CD4-positive, alpha-beta T cell treated with Interleukin-6 at 100 ng/mL for 8 hours (primary cell): ENCODE data around the gene EED.
"Not testable (repeated sequence)": the region's sequence is repeated elsewhere in the genome, so short reads cannot be mapped to it uniquely, and the experiment has no call there.

Source experiments
- DNase-seq: peaks from one replicate; pipeline ENCODE4 v3.0.0-alpha.2; 2020; ENCODE audit warnings: mixed read lengths, low spot score

EED gene

DNA sequence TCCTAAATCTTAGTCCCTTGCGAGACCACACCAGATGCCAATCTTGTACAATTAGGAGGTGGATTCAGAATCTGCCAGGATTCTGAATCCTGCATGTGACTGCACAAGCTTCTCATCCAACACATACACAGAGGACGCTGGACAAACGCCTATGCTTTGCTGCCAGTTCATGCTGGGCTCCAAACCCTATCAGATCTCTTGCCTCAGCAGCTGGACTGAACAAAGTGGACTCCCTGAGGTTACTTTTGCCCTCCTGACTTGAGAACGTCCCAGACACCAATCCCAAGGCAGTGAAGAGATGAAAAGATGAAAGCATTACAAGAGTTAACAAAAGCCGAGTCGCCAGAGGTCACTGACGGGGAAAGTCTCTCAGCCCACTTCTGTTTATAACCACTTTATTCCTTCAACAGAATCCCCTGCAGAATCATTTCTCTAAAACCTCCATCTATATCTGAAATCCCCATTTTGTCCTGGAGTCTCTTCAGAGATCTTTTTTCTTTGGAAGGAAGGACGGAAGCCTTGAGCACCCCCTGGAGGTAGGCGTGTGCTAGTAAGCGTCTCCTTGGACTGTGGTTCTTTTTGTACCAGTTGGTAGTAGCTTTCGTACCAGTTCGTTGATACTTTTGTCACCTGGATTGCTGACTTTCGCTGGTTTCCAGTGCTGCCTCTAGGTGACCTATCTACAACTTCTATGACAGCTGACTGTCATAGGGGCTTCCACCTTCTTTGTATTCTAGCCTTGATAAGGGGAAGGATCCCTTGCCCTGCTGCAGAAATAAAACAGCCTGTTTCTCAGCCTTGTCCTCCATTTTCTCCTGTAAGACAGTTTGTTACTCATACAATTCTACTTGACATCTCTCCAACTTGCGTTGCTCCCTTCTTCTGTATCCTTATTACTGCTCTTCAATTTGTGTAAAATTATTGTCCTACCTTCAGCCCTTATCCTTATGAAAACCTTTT is 26.1 kb upstream of the EED start:
- DNase-seq, result peak; percentile 55

DNA sequence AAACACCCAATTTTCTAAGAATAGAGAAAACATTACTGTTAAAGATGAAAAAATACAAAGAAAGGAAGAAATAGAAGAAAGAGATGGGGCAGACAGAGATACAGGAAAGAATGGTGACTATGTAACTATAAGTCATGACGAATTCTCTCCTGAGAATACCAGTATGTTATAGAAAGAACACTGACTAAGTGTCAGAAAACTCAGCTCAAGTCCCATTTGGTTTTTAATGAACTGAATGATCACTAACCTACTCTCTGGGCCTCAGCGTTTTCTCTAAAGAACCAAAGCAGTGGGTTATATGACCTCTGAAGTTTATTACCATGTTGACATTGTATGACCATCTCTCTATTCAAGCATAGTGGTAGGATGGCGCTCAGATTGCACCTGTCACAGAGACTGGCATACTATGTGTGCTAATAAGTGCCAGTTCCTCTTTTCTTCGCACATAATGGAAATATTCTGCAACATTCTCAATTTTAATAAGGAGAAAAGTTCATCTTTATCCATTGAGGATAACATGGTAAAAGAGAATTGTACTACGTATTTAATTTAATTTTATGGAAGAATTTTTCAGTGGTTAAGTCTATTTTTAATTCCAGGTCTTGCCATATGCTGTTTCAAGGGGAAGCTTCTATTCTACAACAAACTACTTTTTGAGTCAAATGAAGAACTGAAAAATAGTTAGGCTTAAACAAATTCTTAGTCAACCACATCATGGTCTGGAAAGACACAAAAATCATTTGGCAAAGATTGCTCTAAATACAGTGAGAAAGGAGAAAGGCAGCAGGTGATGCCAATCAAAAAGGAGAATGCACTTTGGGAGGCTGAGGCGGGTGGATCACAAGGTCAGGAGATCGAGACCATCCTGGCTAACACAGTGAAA is 25.0 kb upstream of the EED start:
- no peak for DNase-seq

DNA sequence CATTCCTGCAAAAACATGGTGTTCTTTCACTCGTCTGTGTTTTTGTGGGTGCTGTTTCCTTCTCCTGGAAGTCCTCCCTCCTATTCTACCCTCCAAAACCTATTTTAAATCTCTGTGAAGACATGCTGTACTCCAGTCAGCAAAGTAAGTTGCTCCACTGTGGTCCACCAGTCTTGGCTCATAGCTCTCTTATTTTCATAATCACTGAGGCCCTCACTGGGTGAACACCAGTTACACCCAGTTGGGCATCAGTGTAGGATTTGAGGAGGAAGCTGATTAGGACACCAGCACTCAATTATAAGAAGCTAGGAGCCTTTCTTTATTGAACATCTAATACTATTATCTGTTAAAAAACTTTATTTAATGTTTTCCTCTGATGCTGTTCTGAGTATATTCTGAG is 23.9 kb upstream of the EED start:
- DNase-seq, result no peak

DNA sequence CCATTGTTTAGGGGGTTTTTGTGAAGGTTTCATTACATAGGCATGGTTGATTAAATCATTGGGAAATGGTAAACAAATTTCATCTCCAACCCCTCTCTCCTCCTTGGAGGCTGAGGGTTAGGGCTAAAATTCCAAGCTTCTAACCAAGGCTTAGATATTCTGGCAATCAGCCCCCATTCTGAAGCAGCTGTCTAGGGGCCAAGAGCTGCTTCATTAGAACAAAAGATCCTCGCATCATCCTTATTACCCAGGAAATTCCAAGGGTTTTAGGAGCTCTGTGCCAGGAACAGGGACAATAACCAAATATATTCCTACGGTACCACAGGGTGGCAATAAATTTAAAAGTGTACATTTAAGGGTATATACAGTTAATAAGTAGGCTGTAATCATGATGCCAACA is 22.5 kb upstream of the EED start:
- DNase-seq, result no peak

DNA sequence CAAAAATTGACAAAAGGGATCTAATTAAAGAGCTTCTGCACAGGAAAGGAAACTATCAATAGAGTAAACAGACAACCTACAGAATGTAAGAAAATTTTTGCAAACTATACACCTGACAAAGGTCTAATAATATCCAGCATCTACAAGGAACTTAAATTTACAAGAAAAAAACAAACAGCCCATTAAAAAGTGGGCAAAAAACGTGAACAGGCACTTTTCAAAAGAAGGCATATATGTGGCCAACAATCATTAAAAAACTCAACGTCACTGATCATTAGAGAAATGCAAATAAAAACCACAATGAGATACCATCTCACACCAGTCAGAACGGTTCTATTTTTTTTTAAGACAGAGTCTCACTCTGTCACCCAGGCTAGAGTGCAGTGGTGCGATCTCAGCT is 20.0 kb upstream of the EED start:
- DNase-seq, result not testable (repeated sequence)

DNA sequence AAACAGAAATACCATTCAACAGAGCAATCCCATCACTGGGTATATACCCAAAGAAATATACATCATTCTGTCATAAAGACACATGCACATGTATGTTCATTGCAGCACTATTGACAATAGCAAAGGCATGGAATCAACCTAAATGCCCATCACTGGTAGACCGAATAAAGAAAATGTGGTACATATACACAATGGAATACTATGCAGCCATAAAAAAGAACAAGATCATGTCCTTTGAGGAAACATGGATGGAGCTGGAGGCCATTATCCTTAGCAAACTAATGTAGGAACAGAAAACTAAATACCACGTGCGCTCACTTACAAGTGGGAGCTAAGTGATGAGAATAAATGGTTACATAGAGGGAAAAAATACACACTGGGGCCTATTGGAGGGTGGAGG is 19.2 kb upstream of the EED start:
- DNase-seq, result not testable (repeated sequence)

DNA sequence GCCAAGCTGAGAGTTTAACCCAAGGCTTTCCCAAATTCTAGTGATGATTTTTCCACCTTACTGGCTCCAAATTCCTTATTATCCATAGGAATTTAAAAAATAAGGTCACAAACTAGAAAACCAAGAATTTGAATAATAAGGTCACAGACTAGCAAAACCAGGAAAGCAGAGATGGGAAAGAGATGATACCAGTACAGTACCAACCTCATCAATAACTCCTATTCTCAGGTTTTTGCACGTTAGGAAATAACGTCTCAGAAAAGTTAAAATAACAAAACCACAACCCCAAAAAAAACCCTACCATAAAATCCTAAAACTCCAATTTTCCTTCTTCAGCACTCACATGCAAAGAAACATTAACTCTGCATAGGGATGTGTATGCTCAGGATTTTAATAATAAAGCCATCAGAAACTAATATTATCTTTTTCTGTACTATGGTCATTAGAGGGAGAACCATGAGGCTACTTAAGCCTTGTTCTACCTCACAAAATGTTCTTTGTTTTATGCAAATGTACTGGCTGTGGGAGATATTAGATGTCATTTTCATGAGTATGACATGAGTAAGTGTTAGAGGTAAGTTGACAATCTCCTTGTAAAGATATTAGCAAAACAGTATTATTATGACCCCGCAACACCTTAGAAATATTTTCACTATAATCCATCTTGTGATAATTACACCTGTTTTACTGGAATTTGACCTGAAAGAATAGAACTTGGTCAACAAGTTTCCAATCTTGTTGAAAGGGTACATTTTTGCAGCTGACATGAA is 16.1 kb upstream of the EED start:
- no peak for DNase-seq

DNA sequence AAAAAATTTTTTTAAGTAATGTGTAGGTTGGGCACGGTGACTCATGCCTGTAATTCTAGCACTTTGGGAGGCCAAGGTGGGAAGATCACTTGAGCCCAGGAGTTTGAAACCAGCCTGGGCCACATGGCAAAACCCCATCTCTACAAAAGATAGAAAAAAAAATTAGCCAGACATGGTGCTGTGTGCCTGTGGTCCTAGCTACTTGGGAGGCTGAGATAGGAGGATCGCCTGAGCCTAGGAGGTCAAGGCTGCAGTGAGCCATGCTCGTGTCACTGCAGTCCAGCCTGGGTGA is 15.6 kb upstream of the EED start:
- DNase-seq, result not testable (repeated sequence)

DNA sequence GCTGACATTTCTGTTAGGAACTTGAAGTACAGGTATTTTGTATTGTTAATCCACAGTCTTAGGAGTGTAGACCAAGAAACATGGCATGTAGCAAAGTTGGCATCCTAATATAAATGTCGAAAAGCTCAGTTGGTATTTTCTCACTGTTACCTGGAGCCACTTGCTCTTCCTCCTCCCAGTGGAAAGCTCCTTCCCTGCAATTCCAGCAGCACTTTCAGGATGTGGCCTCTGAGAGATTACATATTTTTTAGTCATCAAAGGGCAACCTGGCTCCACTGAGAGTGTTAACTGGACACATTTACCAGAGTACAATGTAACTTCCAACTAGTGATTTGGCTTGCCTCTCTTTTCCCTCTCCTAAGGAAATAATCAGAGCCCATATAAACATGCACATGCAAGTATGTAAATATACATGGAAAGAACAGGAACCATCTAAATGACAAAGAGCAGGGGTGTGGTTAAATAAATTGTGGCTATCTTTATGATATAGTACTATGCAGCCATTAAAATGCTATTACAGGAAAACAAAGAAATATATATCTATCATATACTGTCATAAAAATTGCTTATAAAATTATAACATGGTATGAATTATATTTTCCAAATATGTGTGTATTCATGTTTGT is 14.3 kb upstream of the EED start:
- DNase-seq, result no peak

DNA sequence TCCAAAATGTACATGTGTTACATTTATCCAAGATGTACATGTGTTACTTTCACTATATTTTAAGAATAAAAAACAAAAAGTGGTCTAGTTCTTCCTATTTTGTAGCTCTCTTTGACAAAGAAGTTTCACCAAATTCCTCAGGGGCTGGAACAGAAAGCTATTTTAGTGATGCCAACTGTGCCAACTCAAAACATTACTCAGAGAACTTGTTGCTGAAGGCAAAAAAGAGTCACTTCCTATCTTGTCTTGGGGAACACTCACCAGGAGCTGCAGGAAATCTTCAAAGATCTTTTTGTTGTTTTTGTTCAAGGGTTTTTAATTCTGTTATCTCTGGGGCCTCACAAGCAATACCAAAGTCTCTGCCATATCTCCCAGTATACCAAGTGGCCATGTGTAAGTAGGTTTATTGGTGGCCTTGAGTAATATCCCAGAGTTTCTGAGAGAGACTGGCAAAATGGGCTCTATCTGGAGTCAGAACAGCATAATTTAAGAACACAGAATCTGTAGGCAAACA is 13.6 kb upstream of the EED start:
- no peak for DNase-seq

DNA sequence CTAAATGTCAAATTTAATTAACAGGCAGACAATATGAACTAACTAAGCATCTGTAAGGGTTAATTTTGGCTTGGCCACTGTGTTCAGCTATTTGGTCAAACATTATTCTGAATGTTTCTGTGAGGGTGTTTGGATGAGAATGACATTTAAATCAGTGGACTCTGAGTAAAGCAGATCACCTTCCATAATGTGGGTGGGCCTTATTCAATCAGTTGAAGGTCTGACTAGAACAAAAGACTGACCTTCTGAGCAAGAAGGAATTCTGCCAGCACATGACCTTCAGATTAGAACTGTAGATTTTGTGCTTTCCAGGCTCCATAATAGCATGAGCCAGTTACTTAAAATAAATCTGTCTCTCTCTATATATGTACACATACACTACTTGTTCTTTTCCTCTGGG is 12.0 kb upstream of the EED start:
- DNase-seq, result no peak

DNA sequence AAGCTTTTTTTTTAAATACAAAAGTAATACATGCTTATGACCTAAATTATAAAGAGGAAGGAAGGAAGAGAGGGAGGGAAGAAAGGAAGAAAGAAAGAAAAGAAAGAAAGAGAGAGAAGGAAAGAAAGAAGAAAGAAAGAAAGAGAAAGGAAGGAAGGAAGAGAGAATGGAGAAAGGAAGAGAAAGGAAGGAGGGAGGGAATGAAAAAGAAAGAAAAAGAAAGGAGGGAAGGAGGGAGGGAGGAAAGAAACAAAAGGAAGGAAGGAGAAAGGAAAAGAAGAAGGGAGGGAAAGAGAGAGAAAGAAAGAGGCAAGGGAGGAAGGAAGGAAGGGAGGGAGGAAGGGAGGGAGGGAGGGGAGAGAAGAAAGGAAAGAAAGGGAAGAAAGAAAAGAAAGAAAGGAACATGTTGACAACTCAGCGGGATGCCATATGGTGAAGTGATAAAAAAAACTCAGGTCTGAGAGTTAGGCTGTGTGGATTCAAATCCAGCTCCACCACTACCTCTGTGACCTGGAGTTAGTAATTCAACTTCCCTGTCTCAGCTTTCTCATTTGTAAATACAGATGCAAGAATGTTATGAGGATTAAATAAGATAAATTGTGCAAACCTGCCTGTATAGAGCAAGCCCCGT is 9.6 kb upstream of the EED start:
- no peak for DNase-seq

DNA sequence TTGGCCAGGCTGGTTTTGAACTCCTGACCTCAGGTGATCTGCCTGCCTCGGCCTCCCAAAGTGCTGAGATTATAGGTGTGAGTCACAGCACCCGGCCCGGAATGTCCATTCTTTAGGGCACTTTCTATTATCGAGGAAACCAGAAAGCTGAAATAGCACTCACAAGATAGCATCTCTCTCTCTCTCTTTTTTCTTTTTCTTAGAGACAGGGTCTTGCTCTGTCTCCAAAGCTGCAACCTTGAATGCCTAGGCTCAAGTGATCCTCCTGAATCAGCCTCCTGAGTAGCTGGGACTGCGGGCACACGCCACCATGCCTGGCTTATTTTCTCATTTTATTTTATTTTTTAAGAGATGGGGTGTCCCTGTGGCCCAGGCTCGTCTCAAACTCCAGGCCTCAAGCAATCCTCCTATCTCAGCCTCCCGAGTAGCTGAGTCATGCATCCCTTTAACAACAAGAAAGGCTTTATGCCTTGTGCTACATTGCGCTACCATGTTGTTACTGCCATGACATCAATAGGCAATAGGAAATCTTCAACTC is 7.2 kb upstream of the EED start:
- DNase-seq, result no peak

DNA sequence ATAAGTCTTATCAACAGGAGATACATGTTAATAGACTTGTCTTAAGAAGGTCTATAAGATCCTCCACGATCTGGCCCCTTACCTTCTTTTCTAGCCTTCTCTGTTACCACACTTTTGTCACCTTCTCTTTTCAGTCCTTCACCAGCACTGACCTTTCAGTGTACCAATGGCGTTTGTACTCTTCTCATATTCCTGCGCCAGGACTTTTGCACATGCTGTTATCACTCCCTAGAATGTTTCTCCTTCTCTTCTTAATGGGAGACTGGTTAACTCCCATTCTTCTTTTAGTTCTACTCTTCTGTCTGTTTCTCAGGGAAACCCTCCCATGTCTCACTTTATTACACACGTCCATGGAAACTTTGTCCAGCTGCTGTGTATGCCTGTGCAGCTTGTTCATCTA is 4.4 kb upstream of the EED start:
- no peak for DNase-seq

DNA sequence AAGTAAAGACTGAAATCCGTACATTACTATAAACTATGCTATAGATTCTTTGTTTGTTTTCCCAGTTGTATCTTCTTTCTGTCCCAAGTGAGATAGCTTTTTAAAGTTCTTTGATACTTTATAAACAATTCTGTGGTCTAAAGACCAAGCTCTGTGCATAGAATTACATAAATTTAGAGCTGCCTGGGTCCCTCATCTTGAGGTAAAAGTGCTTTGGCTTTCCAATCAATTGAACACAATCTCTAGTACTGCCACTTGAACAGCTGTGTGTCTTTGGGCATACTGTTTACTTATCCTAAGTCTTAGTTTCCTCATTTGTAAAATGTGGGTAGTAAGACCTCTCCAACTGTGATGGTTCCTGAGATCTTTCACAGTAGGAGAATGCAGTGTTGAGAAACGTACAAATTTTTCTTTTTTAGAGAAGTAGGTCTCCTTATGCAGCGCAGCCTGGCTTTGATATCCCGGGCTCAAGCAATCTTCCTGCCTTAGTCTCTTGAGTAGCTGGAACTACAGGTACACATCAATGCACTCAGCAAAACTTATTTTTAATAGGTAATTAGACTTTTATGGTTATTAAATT is 2.5 kb upstream of the EED start:
- no peak for DNase-seq

DNA sequence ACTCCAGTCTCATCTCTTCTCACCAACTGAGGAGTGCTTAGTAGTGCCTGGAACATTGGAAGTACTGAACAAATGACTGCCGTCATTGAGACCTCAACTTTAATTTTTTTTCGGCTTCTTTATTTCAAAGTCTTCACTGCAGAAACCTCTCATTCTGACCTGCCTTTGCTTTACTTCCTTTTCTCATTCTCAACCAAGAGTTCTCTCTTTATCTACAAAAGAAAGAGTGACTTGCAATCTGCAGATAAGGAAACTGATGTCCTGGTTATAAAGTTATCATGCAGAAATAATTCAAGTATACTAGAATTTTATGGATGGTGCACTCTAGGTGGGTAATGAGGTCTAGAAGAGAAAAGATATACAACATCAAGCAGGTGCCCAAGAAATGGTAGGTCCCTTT is 1.2 kb upstream of the EED start:
- DNase-seq, result no peak

DNA sequence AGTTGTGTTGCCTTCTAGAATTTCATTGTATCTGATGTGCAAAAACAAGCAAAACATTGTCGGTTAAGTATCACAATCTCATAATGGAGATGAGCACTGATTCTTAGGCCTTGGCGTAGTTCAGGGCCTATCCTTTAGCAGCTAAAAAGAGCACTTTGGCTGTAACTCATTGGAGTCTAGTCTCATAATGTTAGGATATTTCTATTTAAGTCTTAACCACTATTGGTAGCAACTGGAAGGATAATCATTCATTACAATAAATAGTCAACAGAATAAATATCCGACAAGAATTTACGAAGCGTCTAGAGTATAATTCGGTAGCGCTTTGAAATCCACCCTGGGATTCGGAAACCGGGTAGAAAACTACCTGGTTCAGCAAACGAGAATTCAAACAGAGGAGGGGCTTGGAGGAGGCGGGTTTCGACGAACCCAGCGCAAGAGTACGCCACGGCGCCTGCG is 461 bp upstream of the EED start:
- DNase-seq, result peak; percentile 90

DNA sequence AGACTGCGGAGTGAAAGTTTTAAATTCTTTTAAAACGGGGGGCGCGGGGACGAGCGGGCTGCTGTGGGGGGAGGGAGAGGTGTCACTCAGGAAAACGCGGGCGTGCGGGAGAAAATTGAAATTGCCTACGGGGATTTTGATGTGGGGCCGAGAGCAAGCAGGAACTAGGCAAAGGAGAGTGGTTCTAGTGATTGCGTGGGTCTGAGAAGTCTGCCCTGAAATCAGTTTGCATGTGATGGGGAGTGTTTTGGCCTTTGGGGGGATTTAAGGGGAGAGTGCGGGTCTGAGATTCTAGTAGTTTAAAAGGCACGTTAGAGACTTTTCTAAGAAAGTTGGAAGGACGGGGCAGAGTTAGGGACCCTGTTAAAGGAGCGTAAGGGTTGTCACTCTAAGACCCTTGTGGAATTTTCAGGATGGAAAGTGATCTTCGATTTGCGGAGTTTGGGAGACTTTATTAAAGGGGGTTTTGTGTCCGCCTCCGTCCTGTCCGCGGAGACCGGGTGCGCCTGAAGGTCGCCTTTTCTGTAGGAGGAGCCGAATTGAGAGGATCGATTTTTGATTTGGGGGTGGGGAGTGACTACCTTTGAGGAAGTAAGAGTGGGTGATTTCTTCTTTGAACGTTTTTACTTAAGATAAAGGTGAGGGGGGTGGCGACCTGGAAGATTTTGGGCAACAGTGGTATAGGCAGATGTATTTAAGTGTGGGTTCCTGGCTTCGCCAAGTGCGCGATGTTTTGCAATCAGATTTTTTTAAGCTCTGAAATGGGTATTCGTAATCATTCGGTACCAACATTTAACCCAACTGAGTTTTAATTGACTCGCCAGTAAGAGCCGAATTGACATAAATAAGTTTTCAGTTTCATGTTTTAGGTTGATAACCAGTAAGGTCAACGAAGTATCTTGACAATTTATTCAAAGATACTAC is 1.1 kb downstream of the EED start:
- peak; percentile 12 for DNase-seq

DNA sequence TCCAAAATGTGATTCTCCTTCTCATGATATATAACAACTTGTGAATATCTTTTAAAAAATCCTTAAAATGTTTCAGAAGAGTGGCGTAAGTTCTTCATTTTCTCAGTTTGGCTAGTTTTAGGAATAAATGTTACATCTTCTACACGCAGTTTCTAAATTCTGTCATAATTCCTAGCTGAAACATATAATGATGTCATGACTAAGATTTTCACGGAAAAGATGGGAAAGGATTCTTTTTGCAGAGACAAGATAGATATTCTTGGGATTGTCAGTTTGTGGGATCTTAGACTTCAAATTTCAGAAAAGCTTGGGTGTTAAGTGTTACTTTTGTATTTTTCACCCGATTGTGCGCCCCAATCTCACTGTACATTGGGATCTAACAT is 1.7 kb downstream of the EED start:
- no peak for DNase-seq

DNA sequence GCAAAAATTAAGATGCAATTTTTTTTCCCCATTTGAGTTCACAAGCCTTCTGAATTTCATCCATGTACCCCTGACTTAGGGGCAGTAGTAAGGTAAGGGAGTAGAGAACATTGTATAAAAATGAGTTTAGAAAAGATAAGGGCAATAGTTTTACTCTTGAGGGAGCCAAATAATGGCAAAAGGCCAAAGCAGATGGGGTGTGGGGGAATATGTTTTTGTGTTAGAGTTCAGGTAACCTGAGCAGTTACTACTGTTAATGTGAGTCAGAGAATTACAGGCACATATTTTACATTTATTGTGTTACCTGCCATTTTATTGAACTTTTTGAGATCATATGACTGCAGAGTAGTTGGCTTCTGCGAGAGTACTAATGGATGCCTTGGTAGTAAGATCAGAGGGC is 3.1 kb downstream of the EED start:
- no peak for DNase-seq
